ENCODE results near the gene EIF3L. TPM values are rescaled to one million over a fixed set of nuclear protein-coding genes. Genes with fewer than 3 reads are reported as not detected.

The EIF3L gene
- total and polyA plus RNA-seq, 2 of the 8 experiments (the other 6 are each of a cell fraction or from before 2014, with no cell fraction given), result 639 to 886 TPM

GRCh38 chr22:37812869-37813678, 36.1 kb upstream of the EIF3L start:
- no peak overlapping the region for H4K5ac ChIP-seq (ENCODE audit: insufficient read length, low read depth, low read length)
- no peak overlapping the region for H4K8ac ChIP-seq (ENCODE audit: extremely low read depth, insufficient read depth, low read length)
- WGBS, 2 experiments (ENCODE audit: extremely low coverage in 1 of 2, insufficient coverage in 1 of 2, insufficient read length in 1 of 2, insufficient replicate concordance in 2 of 2, low coverage in 1 of 2, low lambda C conversion rate in 2 of 2, missing lambda C conversion rate in 1 of 2), result 91% methylated on average over 27 of the region's 27 CpGs; no CpG with 5 or more reads in 1 of the 2 experiments
- peaks cover 0 to 3% (median 2%) of the 10 kb centered on the region in 4 experiments; a peak in 3 of 7 replicates for H3K4me1 ChIP-seq (replicated peaks in 1 of 4; ENCODE audit: control insufficient read depth in 3 of 4, insufficient read depth in 4 of 4, low read length in 3 of 4)
- H3K79me2 ChIP-seq (ENCODE audit: control insufficient read depth in 1 of 2, insufficient read depth in 2 of 2, low read length in 2 of 2), result peaks cover 0 to 4% of the 10 kb centered on the region in 2 experiments; a peak in 1 of 4 replicates
- H2BK5ac ChIP-seq (ENCODE audit: low read depth, low read length), result no peak overlapping the region
- no peak overlapping the region for H3K4me2 ChIP-seq (ENCODE audit: insufficient read depth in 1 of 2, low read depth in 2 of 2, low read length in 2 of 2)
- H3K4me3 ChIP-seq (ENCODE audit: extremely low read depth in 1 of 4, insufficient read depth in 2 of 4, low read depth in 3 of 4, low read length in 4 of 4), result no peak overlapping the region
- no peak overlapping the region for H2AFZ ChIP-seq (ENCODE audit: low read length)
- H3K79me1 ChIP-seq (ENCODE audit: low read depth, low read length), result no peaks in the 10 kb centered on the region
- H3K23me2 ChIP-seq (ENCODE audit: low read depth, low read length), result peaks cover 4% of the 10 kb centered on the region; the same call in 1 of the 2 replicates
- H3K56ac ChIP-seq (replicated peaks; ENCODE audit: insufficient read length, low read depth, low read length), result no peak overlapping the region
- H2BK12ac ChIP-seq (ENCODE audit: low read depth, low read length), result no peak overlapping the region
- peaks cover 0 to 11% (median 10%) of the 10 kb centered on the region in 4 experiments; a peak in 6 of 7 replicates for H3K27me3 ChIP-seq (replicated peaks in 1 of 4; ENCODE audit: control insufficient read depth in 3 of 4, extremely low read depth in 1 of 4, insufficient read depth in 3 of 4, low read length in 3 of 4)
- H3K9ac ChIP-seq (replicated peaks in 1 of 4; ENCODE audit: extremely low read depth in 1 of 4, low read depth in 3 of 4, low read length in 3 of 4), result no peak overlapping the region
- CTCF ChIA-PET (ENCODE audit: partially characterized antibody), result interaction anchor here (0.6 to 7.7 kb wide), 4 partner anchors 10 to 246 kb away, joined by 3 to 80 read pairs (median 4); no protein-coding TSS in a partner anchor
- H3K9me3 ChIP-seq (ENCODE audit: insufficient read depth in 2 of 2, low read depth in 1 of 2, low read length in 1 of 2), result no peaks in the 10 kb centered on the region
- no peak for TF ChIP-seq SIX5 (IDR thresholded peaks at IDR 0.05; ENCODE audit: low read depth, low read length)
- TF ChIP-seq MAFK (IDR thresholded peaks at IDR 0.05; ENCODE audit: low read depth, low read length), result no peak
- TF ChIP-seq TAF1 (IDR thresholded peaks at IDR 0.05; ENCODE audit: low read depth, low read length), result no peak
- no peak for TF ChIP-seq CEBPB (IDR thresholded peaks at IDR 0.05; ENCODE audit: low read depth, low read length)
- no peak for TF ChIP-seq EP300 (IDR thresholded peaks at IDR 0.05; ENCODE audit: borderline replicate concordance in 1 of 2, low read depth in 2 of 2, low read length in 2 of 2)
- no peak for TF ChIP-seq TEAD4 (IDR thresholded peaks at IDR 0.05; ENCODE audit: low read depth, low read length)
- no peak for TF ChIP-seq USF2 (IDR thresholded peaks at IDR 0.05; ENCODE audit: low read length)
- POLR2A ChIA-PET (ENCODE audit: partially characterized antibody), result interaction anchor here (1.4 to 1.6 kb wide), 2 partner anchors 9 to 74 kb away, joined by 4 read pairs; a partner anchor contains a TSS
- peaks cover 0 to 11% (median 5%) of the 10 kb centered on the region in 4 experiments; a peak in 5 of 8 replicates for H3K36me3 ChIP-seq (ENCODE audit: control insufficient read depth in 2 of 4, insufficient read depth in 4 of 4, low read length in 3 of 4)
- no peak overlapping the region for H3K23ac ChIP-seq (ENCODE audit: insufficient read length)
- peaks cover 4 to 6% of the 10 kb centered on the region in 2 experiments for H4K20me1 ChIP-seq (replicated peaks in 1 of 2; ENCODE audit: control insufficient read depth in 1 of 2, insufficient read depth in 2 of 2, low read length in 2 of 2)
- no peak overlapping the region for H4K91ac ChIP-seq (replicated peaks; ENCODE audit: insufficient read length, low read length)
- H2AK5ac ChIP-seq (ENCODE audit: low read depth, low read length), result no peak overlapping the region
- H3K4ac ChIP-seq (replicated peaks; ENCODE audit: insufficient read length, low read depth, low read length), result no peak overlapping the region
- H3K27ac ChIP-seq (ENCODE audit: low read depth, low read length), result no peak overlapping the region
- H3K14ac ChIP-seq (ENCODE audit: insufficient read length), result no peak overlapping the region
- FAIRE-seq (no peak), DNase-seq (ENCODE audit: low read depth in 1 of 2, low spot score in 2 of 2) (no peak)
- no peak overlapping the region for H2BK120ac ChIP-seq (replicated peaks; ENCODE audit: low read depth, low read length)
- no peak overlapping the region for H2BK20ac ChIP-seq (ENCODE audit: low read length)
- no peak overlapping the region for H2BK15ac ChIP-seq (ENCODE audit: low read length)
- H3K18ac ChIP-seq (ENCODE audit: extremely low read depth, low read length), result no peak overlapping the region
